22Rv1 (cell line): Measurements from ENCODE around the gene GSTT2.
"Not testable (repeated sequence)": the region's sequence is repeated elsewhere in the genome, so short reads cannot be mapped to it uniquely, and the experiment has no call there.

Source experiments
- CTCF ChIP-seq: fragments of 450-650 bp; IDR thresholded peaks from 2 replicates; pipeline ENCODE4 v1.5.1; 2017; ENCODE audit warnings: mild to moderate bottlenecking
- ZFX ChIP-seq: fragments of 450-650 bp; IDR thresholded peaks from 2 replicates; pipeline ENCODE4 v1.6.1; 2017; ENCODE audit warnings: antibody characterized with exemption, borderline replicate concordance

GRCh38 chr22:23940166-23940565 is 39.8 kb upstream of the GSTT2 start:
- not testable (repeated sequence) for TF ChIP-seq CTCF, ZFX
